Inflammatory macrophage (primary cell): ENCODE measurements around the gene HMX1.

ENCODE experiments used
- DNase-seq, 2 donors: peaks; one replicate each; pipeline ENCODE4 v3.0.0-alpha.2; 2020 to 2022

Gene HMX1

DNA sequence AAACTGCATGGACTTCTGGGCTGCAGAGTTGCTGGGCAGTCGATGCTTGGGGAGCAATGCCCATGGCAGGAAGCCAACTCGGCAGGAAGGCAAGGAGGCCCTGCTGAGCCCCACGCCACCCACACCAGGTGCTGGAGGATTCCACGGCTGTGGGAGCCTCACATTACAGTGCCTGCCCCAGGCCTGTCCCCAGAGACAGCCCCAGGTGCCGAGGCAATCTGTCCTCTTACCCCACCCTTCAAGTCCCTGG, 53.9 kb downstream of the HMX1 start:
- no peak for DNase-seq

DNA sequence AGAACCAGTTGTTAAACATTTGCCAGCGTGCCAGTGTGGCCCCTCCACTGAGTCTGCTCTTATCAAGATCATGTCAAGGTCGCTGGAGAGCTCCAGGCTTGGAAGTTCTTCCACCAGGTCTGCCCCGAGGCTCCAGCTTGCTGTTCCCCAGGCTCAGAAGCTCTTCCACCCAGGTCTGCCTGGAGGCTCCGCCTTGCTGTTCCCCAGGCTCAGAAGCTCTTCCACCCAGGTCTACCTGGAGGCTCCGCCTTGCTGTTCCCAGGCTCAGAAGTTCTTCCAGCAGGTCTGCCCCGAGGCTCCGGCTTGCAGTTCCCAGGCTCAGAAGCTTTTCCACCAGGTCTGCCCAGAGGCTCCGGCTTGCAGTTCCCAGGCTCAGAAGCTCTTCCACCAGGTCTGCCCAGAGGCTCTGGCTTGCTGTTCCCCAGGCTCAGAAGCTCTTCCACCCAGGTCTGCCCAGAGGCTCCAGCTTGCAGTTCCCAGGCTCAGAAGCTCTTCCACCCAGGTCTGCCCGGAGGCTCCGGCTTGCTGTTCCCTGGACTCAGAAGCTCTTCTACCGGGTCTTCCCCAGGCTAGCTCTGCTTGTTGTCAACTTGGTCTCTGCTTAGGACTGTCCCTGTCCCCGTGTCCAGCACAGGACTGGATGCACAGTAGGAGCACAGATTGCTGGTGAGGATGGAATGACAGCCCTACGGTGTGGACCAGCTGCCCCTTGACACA, 54.4 kb downstream of the HMX1 start:
- no peak for DNase-seq
